ENCODE measurements around the gene SUSD4. TPM values are rescaled to one million over a fixed set of nuclear protein-coding genes. Genes with fewer than 3 reads are reported as not detected.

The SUSD4 gene
- total RNA-seq, 3 donors from 2014 or later (not counting 1 experiment from before 2014, with no cell fraction given), result 0.60 to 1.1 TPM; not detected in 1

- no peak for ATAC-seq
Measured at GRCh38 chr1:223323491-223324484, 40.2 kb downstream of the SUSD4 start.

GRCh38 chr1:223322868-223323267 lies 41.1 kb downstream of the SUSD4 start:
- Mint-ChIP-seq H3K36me3 (no peaks in the 10 kb centered on the region), H3K9me3 (no peaks in the 10 kb centered on the region), H3K27ac (no peak overlapping the region), H3K27me3 (ENCODE audit: low read depth in 2 of 2) (peaks cover 0 to 15% of the 10 kb centered on the region in 2 donors), H3K4me3 (no peak overlapping the region), H3K4me1 (peaks cover 7 to 13% of the 10 kb centered on the region in 2 donors)
- intact Hi-C loops (cut with micrococcal nuclease), result no loop called here
- no peak for DNase-seq
- H3K27me3 ChIP-seq (ENCODE audit: control insufficient read depth, insufficient read depth, low read length), result no peaks in the 10 kb centered on the region
- H3K27ac ChIP-seq (ENCODE audit: low read length), result no peak overlapping the region
- 69% methylated on average over 3 of the region's 3 CpGs for WGBS (ENCODE audit: insufficient coverage)
- no peaks in the 10 kb centered on the region for H3K9me3 ChIP-seq (ENCODE audit: control insufficient read depth, insufficient read depth, low read length)
- H3K36me3 ChIP-seq (ENCODE audit: control insufficient read depth, insufficient read depth, low read length), result no peaks in the 10 kb centered on the region
- no peak for TF ChIP-seq CTCF (IDR thresholded peaks at IDR 0.05)
- peaks cover 4% of the 10 kb centered on the region for H3K4me1 ChIP-seq (ENCODE audit: control insufficient read depth, insufficient read depth, low read length)
- no peak for ATAC-seq
- no peak overlapping the region for H3K4me3 ChIP-seq (ENCODE audit: low read length)

More at GRCh38 chr1:223323491-223324484, 40.2 kb downstream of the SUSD4 start:
- intact Hi-C loops (cut with micrococcal nuclease), result no loop called here
- H3K36me3 ChIP-seq (ENCODE audit: control insufficient read depth, insufficient read depth, low read length), result no peaks in the 10 kb centered on the region
- H3K27ac Mint-ChIP-seq, result no peak overlapping the region
- 6% methylated on average over 2 of the region's 2 CpGs for WGBS (ENCODE audit: insufficient coverage)
- H3K27me3 Mint-ChIP-seq (ENCODE audit: low read depth in 2 of 2), result peaks cover 0 to 15% of the 10 kb centered on the region in 2 donors
- TF ChIP-seq CTCF (IDR thresholded peaks at IDR 0.05), result no peak
- no peak overlapping the region for H3K27ac ChIP-seq (ENCODE audit: low read length)
- H3K27me3 ChIP-seq (ENCODE audit: control insufficient read depth, insufficient read depth, low read length), result no peaks in the 10 kb centered on the region
- no peak overlapping the region for H3K4me3 Mint-ChIP-seq
- DNase-seq, result peak in 1 of 2 donors; percentile 19
- H3K36me3 Mint-ChIP-seq, result no peaks in the 10 kb centered on the region
- H3K4me1 ChIP-seq (ENCODE audit: control insufficient read depth, insufficient read depth, low read length), result peaks cover 4% of the 10 kb centered on the region
- H3K4me1 Mint-ChIP-seq, result peaks cover 7 to 13% of the 10 kb centered on the region in 2 donors
- no peak overlapping the region for H3K4me3 ChIP-seq (ENCODE audit: low read length)
- no peaks in the 10 kb centered on the region for H3K9me3 Mint-ChIP-seq
- no peaks in the 10 kb centered on the region for H3K9me3 ChIP-seq (ENCODE audit: control insufficient read depth, insufficient read depth, low read length)

- no peaks in the 10 kb centered on the region for H3K9me3 ChIP-seq (ENCODE audit: control insufficient read depth, insufficient read depth, low read length)
- no peak overlapping the region for H3K4me3 ChIP-seq (ENCODE audit: low read length)
- ATAC-seq (no peak), DNase-seq (no peak)
- no peaks in the 10 kb centered on the region for H3K36me3 Mint-ChIP-seq
- no peak overlapping the region for H3K27ac Mint-ChIP-seq
- H3K36me3 ChIP-seq (ENCODE audit: control insufficient read depth, insufficient read depth, low read length), result no peaks in the 10 kb centered on the region
- H3K27ac ChIP-seq (ENCODE audit: low read length), result no peak overlapping the region
- TF ChIP-seq CTCF (IDR thresholded peaks at IDR 0.05), result no peak
- intact Hi-C loops (cut with micrococcal nuclease), result no loop called here
- H3K4me1 ChIP-seq (ENCODE audit: control insufficient read depth, insufficient read depth, low read length), result peaks cover 4% of the 10 kb centered on the region
- peaks cover 0 to 15% of the 10 kb centered on the region in 2 donors for H3K27me3 Mint-ChIP-seq (ENCODE audit: low read depth in 2 of 2)
- no peak overlapping the region for H3K4me3 Mint-ChIP-seq
- no peaks in the 10 kb centered on the region for H3K9me3 Mint-ChIP-seq
- 86% methylated on average over 6 of the region's 6 CpGs for WGBS (ENCODE audit: insufficient coverage)
- peaks cover 7 to 13% of the 10 kb centered on the region in 2 donors for H3K4me1 Mint-ChIP-seq
- no peaks in the 10 kb centered on the region for H3K27me3 ChIP-seq (ENCODE audit: control insufficient read depth, insufficient read depth, low read length)
Measured at GRCh38 chr1:223320959-223321358, 43.0 kb downstream of the SUSD4 start.

Measured in natural killer cell (primary cell).